ENCODE results near the gene SELP.

DNA sequence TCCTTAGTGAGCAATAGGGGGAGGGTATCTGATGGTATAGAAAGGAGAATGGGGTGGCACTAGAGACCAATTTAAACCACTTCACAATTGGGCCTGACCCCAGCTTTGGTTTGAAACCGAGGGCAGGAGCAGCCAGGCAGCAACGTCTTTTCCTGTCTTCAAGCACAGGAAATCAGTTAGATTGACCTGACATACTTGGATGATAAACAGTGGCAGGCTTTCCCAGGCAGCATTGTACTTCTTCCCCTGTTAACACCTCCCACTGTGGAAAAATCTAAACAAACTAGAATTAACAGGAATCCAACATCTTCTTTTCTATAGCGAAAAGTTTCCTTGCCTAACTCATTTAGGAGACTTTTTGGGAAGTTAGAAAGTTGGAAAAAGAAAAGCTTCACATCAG lies 40.9 kb upstream of the SELP start:
- TF ChIP-seq, protein P1, sequence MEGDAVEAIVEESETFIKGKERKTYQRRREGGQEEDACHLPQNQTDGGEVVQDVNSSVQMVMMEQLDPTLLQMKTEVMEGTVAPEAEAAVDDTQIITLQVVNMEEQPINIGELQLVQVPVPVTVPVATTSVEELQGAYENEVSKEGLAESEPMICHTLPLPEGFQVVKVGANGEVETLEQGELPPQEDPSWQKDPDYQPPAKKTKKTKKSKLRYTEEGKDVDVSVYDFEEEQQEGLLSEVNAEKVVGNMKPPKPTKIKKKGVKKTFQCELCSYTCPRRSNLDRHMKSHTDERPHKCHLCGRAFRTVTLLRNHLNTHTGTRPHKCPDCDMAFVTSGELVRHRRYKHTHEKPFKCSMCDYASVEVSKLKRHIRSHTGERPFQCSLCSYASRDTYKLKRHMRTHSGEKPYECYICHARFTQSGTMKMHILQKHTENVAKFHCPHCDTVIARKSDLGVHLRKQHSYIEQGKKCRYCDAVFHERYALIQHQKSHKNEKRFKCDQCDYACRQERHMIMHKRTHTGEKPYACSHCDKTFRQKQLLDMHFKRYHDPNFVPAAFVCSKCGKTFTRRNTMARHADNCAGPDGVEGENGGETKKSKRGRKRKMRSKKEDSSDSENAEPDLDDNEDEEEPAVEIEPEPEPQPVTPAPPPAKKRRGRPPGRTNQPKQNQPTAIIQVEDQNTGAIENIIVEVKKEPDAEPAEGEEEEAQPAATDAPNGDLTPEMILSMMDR (conservative IDR thresholded peaks at IDR 0.05) = no peak
- TF ChIP-seq EZH2 (IDR thresholded peaks at IDR 0.05; ENCODE audit: low read depth) = no peak

All from PC-9 (cell line).